ENCODE data around the gene SLC2A1. TPM values are rescaled to one million over a fixed set of nuclear protein-coding genes. Genes with fewer than 3 reads are reported as not detected.

The SLC2A1 gene
- total and polyA plus RNA-seq, 2 of the 13 experiments (the other 11 are each of a cell fraction or from before 2014, with no cell fraction given) = 125 to 423 TPM

DNA sequence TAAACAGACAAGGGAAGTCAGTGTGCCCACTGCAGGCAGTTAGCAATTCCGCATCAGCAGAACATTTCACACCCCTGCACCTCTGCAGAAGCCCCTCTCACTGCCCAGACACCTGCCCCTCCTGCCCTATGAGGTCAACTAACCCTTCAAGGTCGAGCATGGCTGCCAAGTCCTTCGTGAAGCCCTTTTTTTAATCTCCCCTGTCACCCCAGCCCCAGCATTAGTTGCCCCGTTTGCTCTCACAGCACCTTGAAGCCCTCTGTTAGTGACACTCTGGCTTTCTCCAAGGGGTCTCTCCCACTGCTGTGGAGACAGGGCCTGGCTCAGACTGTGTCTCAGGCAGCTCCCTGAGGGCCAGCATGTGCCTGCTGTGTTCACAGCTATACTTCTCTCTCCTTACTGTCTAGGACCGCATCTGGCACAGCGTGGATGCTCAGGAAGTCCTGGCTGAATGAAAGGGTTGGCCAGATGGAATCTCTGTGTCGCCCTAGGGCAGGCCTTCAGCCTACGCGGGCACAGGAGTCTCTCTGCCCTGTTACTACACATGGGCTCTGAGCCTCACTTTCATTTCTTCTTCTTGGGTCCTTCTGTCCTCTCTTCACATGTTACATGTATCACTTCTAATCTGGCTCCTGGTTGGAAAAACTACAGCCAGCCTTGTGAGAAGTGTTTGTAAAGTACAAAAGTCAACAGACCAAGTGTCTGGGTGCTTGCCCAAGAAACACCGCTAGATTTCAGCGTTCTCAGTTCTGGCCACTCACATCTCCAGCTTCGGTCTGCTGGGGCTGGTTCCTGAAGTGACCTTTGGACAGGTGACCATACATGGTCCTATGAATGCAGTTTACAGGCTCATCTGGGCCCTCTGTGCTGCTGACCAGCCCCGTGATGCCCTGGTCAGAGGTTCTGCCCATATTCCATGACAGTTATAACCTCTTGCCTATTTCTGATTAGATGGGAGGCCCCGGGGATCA, 19.7 kb downstream of the SLC2A1 start (continued):
- TF ChIP-seq, protein P1, sequence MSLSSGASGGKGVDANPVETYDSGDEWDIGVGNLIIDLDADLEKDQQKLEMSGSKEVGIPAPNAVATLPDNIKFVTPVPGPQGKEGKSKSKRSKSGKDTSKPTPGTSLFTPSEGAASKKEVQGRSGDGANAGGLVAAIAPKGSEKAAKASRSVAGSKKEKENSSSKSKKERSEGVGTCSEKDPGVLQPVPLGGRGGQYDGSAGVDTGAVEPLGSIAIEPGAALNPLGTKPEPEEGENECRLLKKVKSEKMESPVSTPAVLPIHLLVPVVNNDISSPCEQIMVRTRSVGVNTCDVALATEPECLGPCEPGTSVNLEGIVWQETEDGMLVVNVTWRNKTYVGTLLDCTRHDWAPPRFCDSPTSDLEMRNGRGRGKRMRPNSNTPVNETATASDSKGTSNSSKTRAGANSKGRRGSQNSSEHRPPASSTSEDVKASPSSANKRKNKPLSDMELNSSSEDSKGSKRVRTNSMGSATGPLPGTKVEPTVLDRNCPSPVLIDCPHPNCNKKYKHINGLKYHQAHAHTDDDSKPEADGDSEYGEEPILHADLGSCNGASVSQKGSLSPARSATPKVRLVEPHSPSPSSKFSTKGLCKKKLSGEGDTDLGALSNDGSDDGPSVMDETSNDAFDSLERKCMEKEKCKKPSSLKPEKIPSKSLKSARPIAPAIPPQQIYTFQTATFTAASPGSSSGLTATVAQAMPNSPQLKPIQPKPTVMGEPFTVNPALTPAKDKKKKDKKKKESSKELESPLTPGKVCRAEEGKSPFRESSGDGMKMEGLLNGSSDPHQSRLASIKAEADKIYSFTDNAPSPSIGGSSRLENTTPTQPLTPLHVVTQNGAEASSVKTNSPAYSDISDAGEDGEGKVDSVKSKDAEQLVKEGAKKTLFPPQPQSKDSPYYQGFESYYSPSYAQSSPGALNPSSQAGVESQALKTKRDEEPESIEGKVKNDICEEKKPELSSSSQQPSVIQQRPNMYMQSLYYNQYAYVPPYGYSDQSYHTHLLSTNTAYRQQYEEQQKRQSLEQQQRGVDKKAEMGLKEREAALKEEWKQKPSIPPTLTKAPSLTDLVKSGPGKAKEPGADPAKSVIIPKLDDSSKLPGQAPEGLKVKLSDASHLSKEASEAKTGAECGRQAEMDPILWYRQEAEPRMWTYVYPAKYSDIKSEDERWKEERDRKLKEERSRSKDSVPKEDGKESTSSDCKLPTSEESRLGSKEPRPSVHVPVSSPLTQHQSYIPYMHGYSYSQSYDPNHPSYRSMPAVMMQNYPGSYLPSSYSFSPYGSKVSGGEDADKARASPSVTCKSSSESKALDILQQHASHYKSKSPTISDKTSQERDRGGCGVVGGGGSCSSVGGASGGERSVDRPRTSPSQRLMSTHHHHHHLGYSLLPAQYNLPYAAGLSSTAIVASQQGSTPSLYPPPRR (CRISPR knock-in tag; IDR thresholded peaks at IDR 0.05; ENCODE audit: borderline replicate concordance) = no peak
- TF ChIP-seq NR2F6 (IDR thresholded peaks at IDR 0.05) (no peak), NR2F6 (CRISPR knock-in tag; IDR thresholded peaks at IDR 0.05) (peak; percentile 14; the same call in 1 of the 2 replicates), TBX2 (CRISPR knock-in tag; IDR thresholded peaks at IDR 0.05; ENCODE audit: borderline replicate concordance) (peak; percentile 71), ZNF3 (CRISPR knock-in tag; IDR thresholded peaks at IDR 0.05) (no peak), ZNF567 (CRISPR knock-in tag; IDR thresholded peaks at IDR 0.05; ENCODE audit: borderline replicate concordance) (no peak), CENPX (CRISPR knock-in tag; IDR thresholded peaks at IDR 0.05) (no peak), ZNF44 (CRISPR knock-in tag; IDR thresholded peaks at IDR 0.05) (no peak), FOXP1 (IDR thresholded peaks at IDR 0.05) (no peak), FOXP1 (CRISPR knock-in tag; IDR thresholded peaks at IDR 0.05) (peak; percentile 22; the same call in 1 of the 2 replicates), LCORL (IDR thresholded peaks at IDR 0.05) (no peak), LCORL (CRISPR knock-in tag; IDR thresholded peaks at IDR 0.05) (peak; percentile 64; the same call in 1 of the 2 replicates), ZNF792 (CRISPR knock-in tag; IDR thresholded peaks at IDR 0.05) (0 out of 2 replicates have a peak, but pooled peaks have one; percentile 3)
- TF ChIP-seq, protein P2, sequence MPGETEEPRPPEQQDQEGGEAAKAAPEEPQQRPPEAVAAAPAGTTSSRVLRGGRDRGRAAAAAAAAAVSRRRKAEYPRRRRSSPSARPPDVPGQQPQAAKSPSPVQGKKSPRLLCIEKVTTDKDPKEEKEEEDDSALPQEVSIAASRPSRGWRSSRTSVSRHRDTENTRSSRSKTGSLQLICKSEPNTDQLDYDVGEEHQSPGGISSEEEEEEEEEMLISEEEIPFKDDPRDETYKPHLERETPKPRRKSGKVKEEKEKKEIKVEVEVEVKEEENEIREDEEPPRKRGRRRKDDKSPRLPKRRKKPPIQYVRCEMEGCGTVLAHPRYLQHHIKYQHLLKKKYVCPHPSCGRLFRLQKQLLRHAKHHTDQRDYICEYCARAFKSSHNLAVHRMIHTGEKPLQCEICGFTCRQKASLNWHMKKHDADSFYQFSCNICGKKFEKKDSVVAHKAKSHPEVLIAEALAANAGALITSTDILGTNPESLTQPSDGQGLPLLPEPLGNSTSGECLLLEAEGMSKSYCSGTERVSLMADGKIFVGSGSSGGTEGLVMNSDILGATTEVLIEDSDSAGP (CRISPR knock-in tag; IDR thresholded peaks at IDR 0.05; ENCODE audit: borderline replicate concordance) = peak; percentile 60; the same call in 1 of the 2 replicates
- TF ChIP-seq, protein P3, sequence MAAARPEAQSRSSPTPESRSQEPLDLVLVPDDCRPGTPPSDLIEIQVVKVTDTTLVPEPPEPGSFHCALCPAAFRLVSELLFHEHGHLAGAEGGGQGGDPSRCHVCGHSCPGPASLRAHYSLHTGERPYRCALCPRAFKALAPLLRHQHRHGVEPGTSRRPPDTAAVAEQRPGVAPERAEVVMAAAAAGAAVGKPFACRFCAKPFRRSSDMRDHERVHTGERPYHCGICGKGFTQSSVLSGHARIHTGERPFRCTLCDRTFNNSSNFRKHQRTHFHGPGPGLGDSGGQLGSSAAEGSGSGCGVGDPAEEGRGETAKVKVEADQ (CRISPR knock-in tag; IDR thresholded peaks at IDR 0.05; ENCODE audit: borderline replicate concordance) = no peak
- TF ChIP-seq, protein P4, sequence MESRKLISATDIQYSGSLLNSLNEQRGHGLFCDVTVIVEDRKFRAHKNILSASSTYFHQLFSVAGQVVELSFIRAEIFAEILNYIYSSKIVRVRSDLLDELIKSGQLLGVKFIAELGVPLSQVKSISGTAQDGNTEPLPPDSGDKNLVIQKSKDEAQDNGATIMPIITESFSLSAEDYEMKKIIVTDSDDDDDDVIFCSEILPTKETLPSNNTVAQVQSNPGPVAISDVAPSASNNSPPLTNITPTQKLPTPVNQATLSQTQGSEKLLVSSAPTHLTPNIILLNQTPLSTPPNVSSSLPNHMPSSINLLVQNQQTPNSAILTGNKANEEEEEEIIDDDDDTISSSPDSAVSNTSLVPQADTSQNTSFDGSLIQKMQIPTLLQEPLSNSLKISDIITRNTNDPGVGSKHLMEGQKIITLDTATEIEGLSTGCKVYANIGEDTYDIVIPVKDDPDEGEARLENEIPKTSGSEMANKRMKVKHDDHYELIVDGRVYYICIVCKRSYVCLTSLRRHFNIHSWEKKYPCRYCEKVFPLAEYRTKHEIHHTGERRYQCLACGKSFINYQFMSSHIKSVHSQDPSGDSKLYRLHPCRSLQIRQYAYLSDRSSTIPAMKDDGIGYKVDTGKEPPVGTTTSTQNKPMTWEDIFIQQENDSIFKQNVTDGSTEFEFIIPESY (CRISPR knock-in tag; IDR thresholded peaks at IDR 0.05) = peak; percentile 90
- TF ChIP-seq, protein P5, sequence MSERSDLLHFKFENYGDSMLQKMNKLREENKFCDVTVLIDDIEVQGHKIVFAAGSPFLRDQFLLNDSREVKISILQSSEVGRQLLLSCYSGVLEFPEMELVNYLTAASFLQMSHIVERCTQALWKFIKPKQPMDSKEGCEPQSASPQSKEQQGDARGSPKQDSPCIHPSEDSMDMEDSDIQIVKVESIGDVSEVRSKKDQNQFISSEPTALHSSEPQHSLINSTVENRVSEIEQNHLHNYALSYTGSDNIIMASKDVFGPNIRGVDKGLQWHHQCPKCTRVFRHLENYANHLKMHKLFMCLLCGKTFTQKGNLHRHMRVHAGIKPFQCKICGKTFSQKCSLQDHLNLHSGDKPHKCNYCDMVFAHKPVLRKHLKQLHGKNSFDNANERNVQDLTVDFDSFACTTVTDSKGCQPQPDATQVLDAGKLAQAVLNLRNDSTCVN (CRISPR knock-in tag; IDR thresholded peaks at IDR 0.05; ENCODE audit: borderline replicate concordance) = peak; percentile 42; the same call in 1 of the 2 replicates
